Neural progenitor cell (in vitro differentiated cells): Measurements from ENCODE around the gene STARD3. TPM values are rescaled to one million over a fixed set of nuclear protein-coding genes. Genes with fewer than 3 reads are reported as not detected.

Experiments used
- DNase-seq: peaks from one replicate; pipeline ENCODE4 v3.0.0-alpha.2; 2016; ENCODE audit warnings: low spot score
- H2AFZ ChIP-seq: fragments of 200-600 bp; sonication (generic); replicated peaks from 2 replicates; pipeline ENCODE4 v1.6.1; 2016; ENCODE audit warnings: antibody characterized with exemption
- H3F3A ChIP-seq: fragments of 200-600 bp; sonication (generic); 2 replicates; pipeline ENCODE4 v1.6.1; 2016; ENCODE audit warnings: antibody characterized with exemption, low read depth
- H3K27ac ChIP-seq: fragments of 200-600 bp; sonication (generic); 2 replicates; pipeline ENCODE4 v1.5.1; 2016; ENCODE audit warnings: mild to moderate bottlenecking
- H3K27me3 ChIP-seq: fragments of 200-600 bp; sonication (generic); 2 replicates; pipeline ENCODE4 v1.6.1; 2016; ENCODE audit warnings: mild to moderate bottlenecking, moderate library complexity
- H3K36me3 ChIP-seq: fragments of 200-600 bp; sonication (generic); 2 replicates; pipeline ENCODE4 v1.5.1; 2016
- H3K4me1 ChIP-seq: fragments of 200-600 bp; sonication (generic); 2 replicates; pipeline ENCODE4 v1.6.1; 2016; ENCODE audit warnings: mixed run types
- H3K4me2 ChIP-seq: fragments of 200-600 bp; sonication (generic); 2 replicates; pipeline ENCODE4 v1.6.1; 2016
- H3K4me3 ChIP-seq: fragments of 200-600 bp; sonication (generic); 2 replicates; pipeline ENCODE4 v1.5.1; 2016
- H3K79me2 ChIP-seq: fragments of 200-600 bp; sonication (generic); 2 replicates; pipeline ENCODE4 v1.6.1; 2016; ENCODE audit warnings: low read depth
- H3K9ac ChIP-seq: fragments of 200-600 bp; sonication (generic); 2 replicates; pipeline ENCODE4 v1.6.1; 2016
- H3K9me3 ChIP-seq: fragments of 200-600 bp; sonication (generic); 2 replicates; pipeline ENCODE4 v1.5.1; 2016; ENCODE audit warnings: low read depth
- H4K20me1 ChIP-seq: fragments of 200-600 bp; sonication (generic); 2 replicates; pipeline ENCODE4 v1.6.1; 2016; ENCODE audit warnings: low read depth
- H3K27ac Mint-ChIP-seq: 3 replicates; pipeline ENCODE4 v1.8.0; 2021; ENCODE audit warnings: mixed read lengths
- H3K27me3 Mint-ChIP-seq: 2 replicates; pipeline ENCODE4 v1.8.0; 2022; ENCODE audit warnings: low read depth, mild to moderate bottlenecking, inconsistent platforms, moderate library complexity, mixed read lengths; ENCODE audit not compliant: insufficient read depth
- H3K36me3 Mint-ChIP-seq: 3 replicates; pipeline ENCODE4 v1.8.0; 2021; ENCODE audit warnings: mixed read lengths
- H3K4me1 Mint-ChIP-seq: 3 replicates; pipeline ENCODE4 v1.8.0; 2021; ENCODE audit warnings: mixed read lengths
- H3K4me3 Mint-ChIP-seq: 3 replicates; pipeline ENCODE4 v1.8.0; 2021; ENCODE audit warnings: mild to moderate bottlenecking, moderate library complexity, mixed read lengths
- H3K9me3 Mint-ChIP-seq: 3 replicates; pipeline ENCODE4 v1.8.0; 2020; ENCODE audit warnings: mixed read lengths
- EZH2 ChIP-seq: fragments of 200-600 bp; sonication (generic); IDR thresholded peaks from 2 replicates; pipeline ENCODE4 v1.6.1; 2017; ENCODE audit warnings: antibody characterized with exemption, mild to moderate bottlenecking, moderate library complexity
- EZH2phosphoT487 ChIP-seq: fragments of 200-600 bp; sonication (generic); IDR thresholded peaks from 2 replicates; pipeline ENCODE4 v1.6.1; 2017; ENCODE audit warnings: antibody characterized with exemption
- total RNA-seq: library from RNA; depleted of rRNA; stranded (reverse); fragments of >200 nt; gene quantifications from 2 replicates; pipeline ENCODE4 v1.2.3, GENCODE V29; 2015; ENCODE audit warnings: low replicate concordance
- TF ChIP-seq, protein P1 (sequence below): fragments of 200-600 bp; sonication (generic); IDR thresholded peaks from 2 replicates; pipeline ENCODE4 v1.5.1; 2017; ENCODE audit warnings: antibody characterized with exemption, mild to moderate bottlenecking

The STARD3 gene
- total RNA-seq, 1 donor from 2014 or later, result 21.5 TPM

GRCh38 chr17:39603304-39604016 is 33.5 kb upstream of the STARD3 start:
- Mint-ChIP-seq H3K4me1 (peaks cover 5% of the 10 kb centered on the region), H3K4me3 (no peak overlapping the region)
- H3F3A ChIP-seq, result peaks cover 32% of the 10 kb centered on the region

GRCh38 chr17:39604911-39605491 is 31.9 kb upstream of the STARD3 start:
- no peak overlapping the region for H3K4me3 Mint-ChIP-seq
- H3K4me2 ChIP-seq, result peak overlapping the region; percentile 81
- H3K27me3 ChIP-seq, result peaks cover 100% of the 10 kb centered on the region
- H3K4me3 ChIP-seq, result no peak overlapping the region
- H3K9me3 ChIP-seq, result no peaks in the 10 kb centered on the region
- H3K9me3 Mint-ChIP-seq, result peaks cover 5% of the 10 kb centered on the region
- H3K36me3 Mint-ChIP-seq, result no peaks in the 10 kb centered on the region
- peaks cover 93% of the 10 kb centered on the region for H4K20me1 ChIP-seq
- TF ChIP-seq, protein P1, sequence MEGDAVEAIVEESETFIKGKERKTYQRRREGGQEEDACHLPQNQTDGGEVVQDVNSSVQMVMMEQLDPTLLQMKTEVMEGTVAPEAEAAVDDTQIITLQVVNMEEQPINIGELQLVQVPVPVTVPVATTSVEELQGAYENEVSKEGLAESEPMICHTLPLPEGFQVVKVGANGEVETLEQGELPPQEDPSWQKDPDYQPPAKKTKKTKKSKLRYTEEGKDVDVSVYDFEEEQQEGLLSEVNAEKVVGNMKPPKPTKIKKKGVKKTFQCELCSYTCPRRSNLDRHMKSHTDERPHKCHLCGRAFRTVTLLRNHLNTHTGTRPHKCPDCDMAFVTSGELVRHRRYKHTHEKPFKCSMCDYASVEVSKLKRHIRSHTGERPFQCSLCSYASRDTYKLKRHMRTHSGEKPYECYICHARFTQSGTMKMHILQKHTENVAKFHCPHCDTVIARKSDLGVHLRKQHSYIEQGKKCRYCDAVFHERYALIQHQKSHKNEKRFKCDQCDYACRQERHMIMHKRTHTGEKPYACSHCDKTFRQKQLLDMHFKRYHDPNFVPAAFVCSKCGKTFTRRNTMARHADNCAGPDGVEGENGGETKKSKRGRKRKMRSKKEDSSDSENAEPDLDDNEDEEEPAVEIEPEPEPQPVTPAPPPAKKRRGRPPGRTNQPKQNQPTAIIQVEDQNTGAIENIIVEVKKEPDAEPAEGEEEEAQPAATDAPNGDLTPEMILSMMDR, result no peak
- TF ChIP-seq EZH2phosphoT487 (peak; percentile 96), EZH2 (peak; percentile 97)
- DNase-seq, result no peak
- no peaks in the 10 kb centered on the region for H3K79me2 ChIP-seq
- peaks cover 26% of the 10 kb centered on the region for H3F3A ChIP-seq
- H3K4me1 ChIP-seq, result peaks cover 23% of the 10 kb centered on the region
- no peak overlapping the region for H3K27ac Mint-ChIP-seq
- no peaks in the 10 kb centered on the region for H3K36me3 ChIP-seq
- H3K4me1 Mint-ChIP-seq, result peaks cover 7% of the 10 kb centered on the region
- H3K9ac ChIP-seq, result no peak overlapping the region
- peaks cover 83% of the 10 kb centered on the region for H3K27me3 Mint-ChIP-seq
- no peak overlapping the region for H2AFZ ChIP-seq
- H3K27ac ChIP-seq, result no peak overlapping the region

More at GRCh38 chr17:39603304-39604016, 33.5 kb upstream of the STARD3 start:
- no peak overlapping the region for H3K27ac ChIP-seq
- TF ChIP-seq EZH2 (peak; percentile 10), EZH2phosphoT487 (peak; percentile 15)
- TF ChIP-seq, protein P1, result no peak
- H3K4me3 ChIP-seq, result no peak overlapping the region
- no peak overlapping the region for H3K9ac ChIP-seq
- no peak for DNase-seq
- no peaks in the 10 kb centered on the region for H3K36me3 ChIP-seq
- H3K9me3 ChIP-seq, result no peaks in the 10 kb centered on the region
- H3K27ac Mint-ChIP-seq, result no peak overlapping the region
- H3K27me3 ChIP-seq, result peaks cover 100% of the 10 kb centered on the region
- no peaks in the 10 kb centered on the region for H3K79me2 ChIP-seq
- peaks cover 83% of the 10 kb centered on the region for H3K27me3 Mint-ChIP-seq
- peaks cover 23% of the 10 kb centered on the region for H3K4me1 ChIP-seq
- H3K36me3 Mint-ChIP-seq, result no peaks in the 10 kb centered on the region
- H3K9me3 Mint-ChIP-seq, result peaks cover 5% of the 10 kb centered on the region
- no peak overlapping the region for H2AFZ ChIP-seq
- H4K20me1 ChIP-seq, result peaks cover 100% of the 10 kb centered on the region
- H3K4me2 ChIP-seq, result no peak overlapping the region

DNA sequence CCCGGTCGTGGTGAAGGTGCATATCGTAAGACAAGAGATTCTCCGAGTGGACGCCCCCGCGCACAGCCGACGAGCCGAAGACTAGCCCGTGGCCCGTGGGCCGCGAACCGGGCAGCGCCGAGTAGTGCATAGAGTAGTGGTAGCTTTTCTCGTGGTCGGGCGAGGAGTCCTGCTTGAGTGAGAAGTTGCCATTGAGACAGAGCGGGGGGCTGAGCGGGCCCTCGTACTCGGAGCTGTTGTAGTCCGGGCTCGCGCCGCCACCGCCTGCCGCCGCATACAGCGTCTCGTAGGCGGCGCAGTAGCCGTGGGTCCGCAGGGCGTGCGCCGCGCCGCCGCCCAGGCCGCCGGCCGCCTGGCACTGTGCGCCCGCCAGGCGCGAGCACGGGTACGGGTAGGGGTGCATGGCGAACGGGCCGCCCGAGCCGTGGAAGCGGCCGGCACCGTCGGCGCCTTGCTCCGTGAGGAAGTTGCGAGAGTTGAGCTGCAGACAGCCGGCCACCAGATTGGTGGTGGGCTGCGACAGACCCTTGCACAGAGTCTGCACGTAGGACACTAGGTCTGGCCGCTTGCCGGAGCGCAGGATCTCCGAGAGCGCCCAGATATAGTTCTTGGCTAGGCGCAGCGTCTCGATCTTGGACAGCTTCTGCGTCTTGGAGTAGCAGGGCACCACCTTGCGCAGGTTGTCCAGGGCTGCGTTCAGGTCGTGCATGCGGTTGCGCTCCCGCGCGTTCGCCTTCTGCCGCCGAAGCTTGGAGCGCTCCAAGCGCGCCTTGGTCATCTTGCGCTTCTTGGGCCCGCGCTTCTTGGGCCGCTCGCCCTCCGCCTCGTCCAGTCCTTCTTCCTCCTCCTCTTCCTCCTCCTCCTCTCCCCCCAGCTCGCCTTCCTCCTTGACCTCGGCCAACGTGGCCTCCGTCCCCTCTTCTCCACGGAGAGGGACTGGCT is 31.2 kb upstream of the STARD3 start:
- Mint-ChIP-seq H3K4me3 (no peak overlapping the region), H3K27ac (no peak overlapping the region), H3K27me3 (peaks cover 79% of the 10 kb centered on the region), H3K9me3 (peaks cover 5% of the 10 kb centered on the region), H3K36me3 (no peaks in the 10 kb centered on the region), H3K4me1 (peaks cover 7% of the 10 kb centered on the region)
- peak; percentile 95 for TF ChIP-seq EZH2phosphoT487
- TF ChIP-seq EZH2, result peak; percentile 90
- TF ChIP-seq, protein P1, result no peak
- Histone ChIP-seq H3F3A (peaks cover 26% of the 10 kb centered on the region), H3K9me3 (no peaks in the 10 kb centered on the region), H3K36me3 (no peaks in the 10 kb centered on the region), H3K4me2 (peak overlapping the region; percentile 81), H3K27ac (no peak overlapping the region), H3K9ac (no peak overlapping the region), H2AFZ (no peak overlapping the region), H3K4me3 (peak overlapping the region; percentile 41), H4K20me1 (peaks cover 85% of the 10 kb centered on the region), H3K4me1 (peaks cover 23% of the 10 kb centered on the region), H3K79me2 (no peaks in the 10 kb centered on the region), H3K27me3 (peaks cover 100% of the 10 kb centered on the region)
- DNase-seq, result peak; percentile 79
